ENCODE data around the gene CARD14. TPM values are rescaled to one million over a fixed set of nuclear protein-coding genes. Genes with fewer than 3 reads are reported as not detected.

The CARD14 gene
- total RNA-seq, 1 experiment from 2014 or later = 16.5 TPM

- intact Hi-C loops (cut with micrococcal nuclease; ENCODE audit: unreplicated experiment) = loop anchor here (2.0 to 5.0 kb wide), 3 partner anchors 105 to 245 kb away; partner anchors contain the start of gene EIF4A3
- H3K36me3 ChIP-seq (ENCODE audit: low read depth) = no peaks in the 10 kb centered on the region
- H3F3A ChIP-seq (ENCODE audit: insufficient read depth, low read depth) = peaks cover 11% of the 10 kb centered on the region
- ChIA-PET POLR2A (ENCODE audit: unreplicated experiment) (no interaction called here), CTCF (no interaction called here)
- DNase-seq = no peak
- H2AFZ ChIP-seq = no peak overlapping the region
- TF ChIP-seq CTCF (conservative IDR thresholded peaks at IDR 0.05) (no peak), EZH2 (IDR thresholded peaks at IDR 0.05; ENCODE audit: low read depth) (no peak)
- no peaks in the 10 kb centered on the region for H4K20me1 ChIP-seq (ENCODE audit: insufficient read depth)
- H3K9me2 ChIP-seq (ENCODE audit: insufficient read depth) = no peaks in the 10 kb centered on the region
- H3K27ac ChIP-seq = no peak overlapping the region
- H3K9me3 ChIP-seq (ENCODE audit: insufficient read depth, low read depth) = no peaks in the 10 kb centered on the region
- H3K27me3 ChIP-seq (ENCODE audit: insufficient read depth, low read depth) = no peaks in the 10 kb centered on the region
- H3K79me2 ChIP-seq (ENCODE audit: low read depth) = no peaks in the 10 kb centered on the region
- BruUV-seq (replicated peaks) = no TSS peak
- no peak overlapping the region for H3K4me3 ChIP-seq
- H3K4me2 ChIP-seq = no peak overlapping the region
- H3K4me1 ChIP-seq (replicated peaks; ENCODE audit: insufficient read depth) = peaks cover 30% of the 10 kb centered on the region
Measured at GRCh38 chr17:80251966-80252365, 82.1 kb downstream of the CARD14 start.

GRCh38 chr17:80252871-80253270, 83.0 kb downstream of the CARD14 start:
- Histone ChIP-seq H3K36me3 (ENCODE audit: low read depth) (no peaks in the 10 kb centered on the region), H3K4me1 (replicated peaks; ENCODE audit: insufficient read depth) (peaks cover 30% of the 10 kb centered on the region), H3K27me3 (ENCODE audit: insufficient read depth, low read depth) (no peaks in the 10 kb centered on the region), H3K4me2 (no peak overlapping the region), H3K27ac (no peak overlapping the region), H2AFZ (no peak overlapping the region), H3K79me2 (ENCODE audit: low read depth) (no peaks in the 10 kb centered on the region), H3K9me3 (ENCODE audit: insufficient read depth, low read depth) (no peaks in the 10 kb centered on the region), H3F3A (ENCODE audit: insufficient read depth, low read depth) (peaks cover 11% of the 10 kb centered on the region), H3K9me2 (ENCODE audit: insufficient read depth) (no peaks in the 10 kb centered on the region), H3K4me3 (no peak overlapping the region), H4K20me1 (ENCODE audit: insufficient read depth) (no peaks in the 10 kb centered on the region)
- BruUV-seq (replicated peaks) = no TSS peak
- peak in 1 of 2 experiments; percentile 78 for DNase-seq
- ChIA-PET CTCF (no interaction called here), POLR2A (ENCODE audit: unreplicated experiment) (no interaction called here)
- TF ChIP-seq EZH2 (IDR thresholded peaks at IDR 0.05; ENCODE audit: low read depth) = no peak
- intact Hi-C loops (cut with micrococcal nuclease; ENCODE audit: unreplicated experiment) = loop anchor here (2.0 to 5.0 kb wide), 3 partner anchors 106 to 246 kb away; partner anchors contain the start of gene EIF4A3

- H3K4me3 ChIP-seq = no peak overlapping the region
- H3K9me2 ChIP-seq (ENCODE audit: insufficient read depth) = no peaks in the 10 kb centered on the region
- intact Hi-C loops (cut with micrococcal nuclease; ENCODE audit: unreplicated experiment) = loop anchor here (1.0 to 5.0 kb wide), 6 partner anchors 34 to 247 kb away; partner anchors contain the start of genes EIF4A3, GAA, SGSH and SLC26A11
- peak overlapping the region; percentile 66 for H3K4me2 ChIP-seq
- no peak for TF ChIP-seq CTCF (conservative IDR thresholded peaks at IDR 0.05)
- no peak for TF ChIP-seq EZH2 (IDR thresholded peaks at IDR 0.05; ENCODE audit: low read depth)
- H2AFZ ChIP-seq = no peak overlapping the region
- H3K4me1 ChIP-seq (replicated peaks; ENCODE audit: insufficient read depth) = peaks cover 32% of the 10 kb centered on the region
- no peaks in the 10 kb centered on the region for H3K79me2 ChIP-seq (ENCODE audit: low read depth)
- POLR2A ChIA-PET (ENCODE audit: unreplicated experiment) = interaction anchor here (0.6 kb wide), 1 partner anchor 37 kb away, joined by 6 read pairs; no protein-coding TSS in a partner anchor
- BruUV-seq (replicated peaks) = TSS peak; percentile 86
- no peaks in the 10 kb centered on the region for H4K20me1 ChIP-seq (ENCODE audit: insufficient read depth)
- H3K9me3 ChIP-seq (ENCODE audit: insufficient read depth, low read depth) = no peaks in the 10 kb centered on the region
- no peaks in the 10 kb centered on the region for H3K36me3 ChIP-seq (ENCODE audit: low read depth)
- peak in 1 of 2 experiments; percentile 73 for DNase-seq
- H3K27me3 ChIP-seq (ENCODE audit: insufficient read depth, low read depth) = no peaks in the 10 kb centered on the region
- CTCF ChIA-PET = interaction anchor here (0.5 kb wide), 1 partner anchor 107 kb away, joined by 4 read pairs; no protein-coding TSS in a partner anchor
- H3F3A ChIP-seq (ENCODE audit: insufficient read depth, low read depth) = peaks cover 11% of the 10 kb centered on the region
- H3K27ac ChIP-seq = peak overlapping the region; percentile 94
Measured at GRCh38 chr17:80253631-80254395, 84.0 kb downstream of the CARD14 start.

Data from PC-9 (cell line).